NOMO-1 treated with DMSO at 0.1 percent for 48 hours (cell line): ENCODE results near the gene ZPBP.
"Not testable (repeated sequence)": the region's sequence is repeated elsewhere in the genome, so short reads cannot be mapped to it uniquely, and the experiment has no call there.

Experiments
- DNase-seq: peaks from one replicate; lab custom pipeline; 2025; ENCODE audit not compliant: unreplicated experiment; lab: John Stamatoyannopoulos, UW

Gene ZPBP

GRCh38 chr7:50047716-50048115 lies 45.3 kb downstream of the ZPBP start:
- no peak for DNase-seq

- DNase-seq: not testable (repeated sequence)
Measured at GRCh38 chr7:50041165-50041564, 51.9 kb downstream of the ZPBP start.

DNA sequence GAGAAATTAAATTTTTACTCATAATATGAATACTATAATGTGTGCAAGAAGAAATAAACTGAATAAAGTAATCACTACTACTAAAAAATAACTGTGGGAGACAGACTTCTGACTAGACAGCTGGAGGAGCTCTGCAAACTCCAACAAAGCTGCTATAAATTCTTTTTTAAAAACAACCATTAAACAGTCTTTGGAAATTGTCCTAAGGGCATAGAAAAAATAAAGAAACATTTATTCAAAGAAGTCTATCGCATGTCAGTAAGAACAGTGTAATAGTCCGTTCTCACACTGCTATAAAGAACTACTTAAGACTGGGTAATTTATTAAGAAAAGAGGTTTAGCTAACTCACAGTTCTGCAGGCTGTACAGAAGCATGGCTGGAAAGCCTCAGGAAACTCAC lies 56.0 kb downstream of the ZPBP start:
- no peak for DNase-seq

- no peak for DNase-seq
Measured at GRCh38 chr7:50022991-50023390, 70.1 kb downstream of the ZPBP start.

DNA sequence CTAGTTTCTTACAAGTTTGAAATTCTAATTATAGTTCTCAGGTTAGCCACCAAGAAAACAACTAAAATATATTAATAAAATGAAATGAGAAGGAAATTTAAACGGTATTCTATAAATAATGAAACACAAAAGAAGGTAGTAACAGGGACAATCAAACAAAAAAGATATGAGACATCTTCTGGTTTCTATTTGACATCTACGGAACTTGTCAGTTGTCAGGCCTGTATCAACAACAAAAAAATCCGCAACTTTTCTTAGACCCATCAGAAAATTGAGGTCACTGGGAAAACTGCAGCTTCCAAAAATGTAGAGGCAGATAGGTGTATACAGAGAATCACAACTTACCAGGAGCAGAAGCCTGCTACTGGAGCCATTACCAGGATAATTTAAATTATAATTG lies 70.6 kb downstream of the ZPBP start:
- no peak for DNase-seq

DNA sequence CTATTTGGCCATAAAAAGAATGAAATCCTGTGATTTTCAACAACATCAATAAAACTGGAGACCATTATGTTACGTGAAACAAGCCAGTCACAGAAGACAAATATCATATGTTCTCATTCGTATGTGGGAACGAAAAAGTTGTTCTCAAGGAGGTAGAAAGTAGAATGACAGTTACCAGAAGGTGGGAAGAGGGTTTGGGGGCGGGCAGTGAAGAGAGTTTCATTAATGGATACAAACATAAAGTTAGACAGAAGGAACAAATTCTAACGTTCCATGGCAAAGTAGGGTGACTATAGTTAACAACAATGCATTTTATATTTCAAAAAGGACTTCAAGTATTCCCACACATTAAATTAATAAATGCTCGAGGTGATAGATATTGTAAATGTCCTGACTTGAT lies 97.4 kb downstream of the ZPBP start:
- no peak for DNase-seq

- no peak for DNase-seq
Measured at GRCh38 chr7:49986191-49986590, 106.9 kb downstream of the ZPBP start.

GRCh38 chr7:49980465-49980864 lies 112.6 kb downstream of the ZPBP start:
- peak; percentile 77 for DNase-seq

- no peak for DNase-seq
Measured at GRCh38 chr7:49976238-49976637, 116.8 kb downstream of the ZPBP start.

GRCh38 chr7:49974035-49974434 lies 119.0 kb downstream of the ZPBP start:
- no peak for DNase-seq

DNA sequence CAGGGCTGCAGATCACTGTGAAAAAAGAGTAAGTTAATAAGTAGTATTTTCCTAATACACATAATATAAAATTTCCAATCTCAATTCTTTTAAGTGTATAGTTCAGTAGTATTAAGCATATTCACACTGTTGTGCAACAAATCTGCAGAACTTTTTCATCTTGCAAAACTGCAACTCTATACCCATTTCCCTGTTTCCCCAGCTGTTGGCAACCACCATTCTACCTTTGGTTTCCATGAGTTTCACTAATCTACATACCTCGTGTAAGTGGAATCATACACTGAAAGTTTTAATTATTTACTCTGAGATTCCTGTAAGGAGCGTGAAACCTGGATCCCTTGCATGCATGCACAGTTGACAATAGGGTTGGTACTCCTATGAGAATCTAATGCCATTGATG lies 155.4 kb downstream of the ZPBP start:
- DNase-seq: peak; percentile 50

DNA sequence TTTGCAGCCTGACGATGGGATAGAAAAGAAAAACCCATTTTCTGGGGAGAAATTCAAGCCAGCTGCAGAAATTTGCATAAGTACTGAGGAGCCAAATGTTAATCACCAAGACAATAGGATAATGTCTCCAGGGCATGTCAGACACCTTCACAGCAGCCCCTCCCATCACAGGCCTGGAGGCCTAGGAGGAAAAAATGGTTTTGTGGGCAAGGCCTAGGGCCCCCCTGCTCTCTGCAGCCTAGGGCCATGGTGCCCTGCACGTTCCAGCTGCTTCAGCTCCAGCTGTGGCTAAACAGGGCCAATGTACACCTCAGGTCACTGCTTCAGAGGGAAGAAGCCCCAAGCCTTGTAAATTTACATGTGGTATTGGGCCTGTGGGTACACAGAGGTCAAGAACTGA lies 161.4 kb downstream of the ZPBP start:
- no peak for DNase-seq

DNA sequence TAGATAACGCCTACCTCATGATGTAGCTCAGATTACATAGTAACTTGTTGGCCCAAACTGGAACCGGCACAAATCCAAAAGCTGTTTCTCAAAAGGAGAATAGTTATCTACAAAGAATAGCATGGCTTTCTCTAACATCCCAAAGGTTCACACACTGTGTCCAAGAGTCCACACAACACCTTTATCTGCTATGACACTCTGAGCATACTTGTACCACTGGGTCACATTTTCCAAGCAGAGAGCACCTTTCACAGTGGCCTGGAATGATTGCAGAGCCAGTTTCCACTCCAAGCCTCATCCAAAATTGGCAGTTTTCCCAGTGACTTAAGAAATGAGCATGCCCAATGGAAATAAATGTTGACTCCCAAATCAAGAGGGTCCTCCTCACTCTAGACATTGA lies 164.3 kb downstream of the ZPBP start:
- DNase-seq: no peak

DNA sequence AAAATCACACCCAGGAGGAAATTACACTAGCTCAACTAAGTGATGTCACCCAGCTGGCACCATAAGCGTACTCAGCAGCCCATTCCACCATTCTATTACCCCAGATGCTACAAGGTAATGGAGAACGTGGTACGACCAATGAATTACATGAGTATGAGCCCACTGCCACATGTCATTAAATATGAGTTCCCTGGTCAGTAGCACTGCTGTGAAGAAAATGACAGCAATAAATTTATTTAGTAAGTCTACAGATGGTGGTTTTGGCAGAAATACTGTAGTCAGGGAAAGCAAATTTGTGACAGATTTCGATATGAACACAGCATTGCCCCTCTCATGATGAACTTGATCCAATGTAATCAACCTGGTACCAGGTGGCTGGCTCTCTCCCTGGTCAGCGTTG lies 165.4 kb downstream of the ZPBP start:
- DNase-seq: no peak

- DNase-seq: no peak
Measured at GRCh38 chr7:49926720-49927119, 166.3 kb downstream of the ZPBP start.

- no peak for DNase-seq
Measured at GRCh38 chr7:49911909-49912308, 181.1 kb downstream of the ZPBP start.

DNA sequence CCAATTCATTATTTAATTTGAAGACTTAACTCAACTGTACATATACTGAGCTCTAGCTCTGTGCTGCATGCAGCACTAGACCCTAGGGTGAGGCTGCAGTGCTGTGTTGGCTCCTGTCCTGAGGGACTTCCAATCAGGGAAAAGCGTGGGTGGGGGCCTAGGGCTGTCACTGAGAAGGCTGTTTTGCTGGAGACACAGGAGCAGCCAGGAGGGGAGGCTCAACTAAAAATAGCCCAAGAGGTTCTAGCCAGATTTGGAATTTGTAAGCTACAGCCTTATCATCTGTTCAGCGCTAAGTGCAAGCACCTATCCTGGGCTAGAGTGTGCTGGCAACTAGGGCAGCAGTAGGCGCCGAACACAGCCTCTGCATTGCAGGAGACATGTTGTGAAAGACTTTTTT lies 198.5 kb downstream of the ZPBP start:
- no peak for DNase-seq

DNA sequence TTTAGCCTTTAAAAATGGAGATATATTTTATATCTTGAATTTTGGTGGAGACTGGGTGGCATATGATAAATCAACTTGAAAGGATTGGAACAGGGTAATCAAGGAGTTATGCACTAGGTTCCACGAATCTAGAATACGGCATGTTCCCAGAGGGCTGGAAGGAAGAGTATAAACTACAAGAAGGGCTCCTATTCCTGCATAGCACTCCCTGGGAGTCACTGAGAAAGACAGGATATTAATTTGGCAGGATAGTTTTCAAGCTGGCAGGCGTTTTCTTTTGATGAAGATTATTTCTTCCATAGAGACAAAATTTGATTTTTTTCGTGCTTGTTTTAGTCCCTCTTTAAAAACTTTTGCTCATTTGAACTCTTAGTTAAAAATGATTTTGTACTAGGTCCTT lies 199.9 kb downstream of the ZPBP start:
- no peak for DNase-seq

DNA sequence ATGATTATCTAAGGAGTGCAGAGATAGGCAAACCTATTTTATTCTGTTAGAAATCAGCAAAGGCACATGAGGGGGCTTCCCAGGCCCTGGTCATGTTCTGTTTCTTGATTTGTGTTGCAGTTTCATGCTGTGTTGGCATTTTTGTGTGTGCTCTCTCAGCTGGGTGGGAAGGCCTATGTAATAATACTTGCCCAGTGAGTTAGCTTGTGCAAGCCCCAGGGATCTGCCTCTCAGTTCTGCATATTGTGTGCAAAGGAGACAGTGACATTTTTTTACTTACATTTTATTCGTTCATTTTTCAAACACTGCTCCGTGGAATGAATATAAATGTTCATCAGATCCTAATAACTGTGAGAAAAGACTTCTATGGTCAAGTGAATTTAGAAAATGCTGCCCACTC lies 200.6 kb downstream of the ZPBP start:
- no peak for DNase-seq
